GM12878 (cell line): ENCODE results near the gene RAB35. TPM values are rescaled to one million over a fixed set of nuclear protein-coding genes. Genes with fewer than 3 reads are reported as not detected.

Experiments
- CBX3 ChIP-seq: fragments of 200-600 bp; sonication (generic); IDR thresholded peaks from 2 replicates; pipeline ENCODE4 v1.6.1; 2016; ENCODE audit warnings: low read depth, borderline replicate concordance
- DPF2 ChIP-seq: fragments of 450-650 bp; IDR thresholded peaks from 2 replicates; pipeline ENCODE4 v1.6.1; 2017; ENCODE audit warnings: mild to moderate bottlenecking
- IKZF1 ChIP-seq: fragments of 450-650 bp; conservative IDR thresholded peaks from 2 replicates; pipeline ENCODE4 v1.6.1; 2017; ENCODE audit warnings: antibody characterized with exemption, mild to moderate bottlenecking
- IKZF2 ChIP-seq, 2 experiments: fragments of 450-650 bp; IDR thresholded peaks; 2 replicates each; pipeline ENCODE4 v1.6.1; 2017; ENCODE audit warnings: mild to moderate bottlenecking in 2 of 2, moderate library complexity in 2 of 2
- IRF4 ChIP-seq: IDR thresholded peaks from 2 replicates; pipeline ENCODE4 v1.6.1; 2011; ENCODE audit warnings: low read depth, low read length
- MEF2B ChIP-seq: fragments of 450-650 bp; IDR thresholded peaks from 2 replicates; pipeline ENCODE4 v1.6.1; 2018; ENCODE audit warnings: mild to moderate bottlenecking, moderate library complexity; ENCODE audit not compliant: partially characterized antibody, poor library complexity, severe bottlenecking
- MYB ChIP-seq: fragments of 150-350 bp; IDR thresholded peaks from 2 replicates; pipeline ENCODE4 v1.6.1; 2014; ENCODE audit warnings: mild to moderate bottlenecking, low read depth, low read length, borderline replicate concordance
- PAX8 ChIP-seq: fragments of 450-650 bp; IDR thresholded peaks from 2 replicates; pipeline ENCODE4 v1.6.1; 2017; ENCODE audit warnings: mild to moderate bottlenecking, moderate library complexity
- RCOR1 ChIP-seq: conservative IDR thresholded peaks from 2 replicates; pipeline ENCODE4 v1.6.1; 2012; ENCODE audit warnings: low read depth, low read length, improper control_type of control experiment
- SMAD1 ChIP-seq: fragments of 450-650 bp; IDR thresholded peaks from 2 replicates; pipeline ENCODE4 v1.6.1; 2018; ENCODE audit warnings: mild to moderate bottlenecking, low read depth; ENCODE audit not compliant: partially characterized antibody
- SREBF1 ChIP-seq: IDR thresholded peaks from 2 replicates; pipeline ENCODE4 v1.6.1; 2012; ENCODE audit warnings: mild to moderate bottlenecking, low read length
- SUZ12 ChIP-seq: fragments of 200-600 bp; sonication (generic); IDR thresholded peaks from one replicate; pipeline ENCODE4 v1.6.1; 2018; ENCODE audit warnings: antibody characterized with exemption, mild to moderate bottlenecking; ENCODE audit not compliant: unreplicated experiment
- TCF3 ChIP-seq: IDR thresholded peaks from 2 replicates; pipeline ENCODE4 v1.6.1; 2012; ENCODE audit warnings: low read depth, mild to moderate bottlenecking, low read length, borderline replicate concordance; ENCODE audit not compliant: insufficient read depth
- ZNF207 ChIP-seq: fragments of 450-650 bp; IDR thresholded peaks from 2 replicates; pipeline ENCODE4 v1.6.1; 2014; ENCODE audit warnings: antibody characterized with exemption, mild to moderate bottlenecking, borderline replicate concordance
- polyA plus RNA-seq, 11 experiments: library from polyadenylated mRNA; depleted of rRNA in 4 of 11; unstranded in 6 of 11; stranded (reverse) in 5 of 11; fragments of >200 nt; fragmentation: Nextera tagmentation in 4 of 11; fragmentation: Illumina TruSeq in 1 of 11; extraction: Ambion mirVana in 4 of 11; extraction: Trizol in 1 of 11; gene quantifications; 1 replicate in 1 of 11; 2 replicates in 10 of 11; pipeline versions ENCODE4 v1.2.1 to v1.2.3, GENCODE V29; 2011 to 2016; ENCODE audit warnings: inconsistent platforms in 2 of 11, missing spikeins in 2 of 11, low read depth in 1 of 11
- total RNA-seq, 4 experiments: library from RNA; depleted of rRNA in 3 of 4; stranded (reverse); fragments of >200 nt in 3 of 4; fragmentation: Illumina TruSeq in 1 of 4; extraction: Trizol in 1 of 4; gene quantifications; 2 replicates each; pipeline versions ENCODE4 v1.2.1 to v1.2.3, GENCODE V29; 2013 to 2021
- TF ChIP-seq, protein P1 (sequence below): fragments of 450-650 bp; IDR thresholded peaks from 2 replicates; pipeline ENCODE4 v1.6.1; 2017; ENCODE audit warnings: mild to moderate bottlenecking, moderate library complexity
- TF ChIP-seq, protein P2 (sequence below): fragments of 450-650 bp; IDR thresholded peaks from 2 replicates; pipeline ENCODE4 v1.6.1; 2017; ENCODE audit warnings: mild to moderate bottlenecking, moderate library complexity
- TF ChIP-seq, protein P3 (sequence below): IDR thresholded peaks from 2 replicates; pipeline ENCODE4 v1.6.1; 2011; ENCODE audit warnings: mild to moderate bottlenecking, low read depth, low read length, moderate library complexity; ENCODE audit not compliant: insufficient replicate concordance
- TF ChIP-seq, protein P4 (sequence below): fragments of 450-650 bp; IDR thresholded peaks from 2 replicates; pipeline ENCODE4 v1.6.1; 2016; ENCODE audit warnings: mild to moderate bottlenecking

The RAB35 gene
- total and polyA plus RNA-seq, 10 of the 15 experiments (the other 5 are each of a cell fraction or from before 2014, with no cell fraction given), result 0.76 to 99.2 (median 43.8) TPM

DNA sequence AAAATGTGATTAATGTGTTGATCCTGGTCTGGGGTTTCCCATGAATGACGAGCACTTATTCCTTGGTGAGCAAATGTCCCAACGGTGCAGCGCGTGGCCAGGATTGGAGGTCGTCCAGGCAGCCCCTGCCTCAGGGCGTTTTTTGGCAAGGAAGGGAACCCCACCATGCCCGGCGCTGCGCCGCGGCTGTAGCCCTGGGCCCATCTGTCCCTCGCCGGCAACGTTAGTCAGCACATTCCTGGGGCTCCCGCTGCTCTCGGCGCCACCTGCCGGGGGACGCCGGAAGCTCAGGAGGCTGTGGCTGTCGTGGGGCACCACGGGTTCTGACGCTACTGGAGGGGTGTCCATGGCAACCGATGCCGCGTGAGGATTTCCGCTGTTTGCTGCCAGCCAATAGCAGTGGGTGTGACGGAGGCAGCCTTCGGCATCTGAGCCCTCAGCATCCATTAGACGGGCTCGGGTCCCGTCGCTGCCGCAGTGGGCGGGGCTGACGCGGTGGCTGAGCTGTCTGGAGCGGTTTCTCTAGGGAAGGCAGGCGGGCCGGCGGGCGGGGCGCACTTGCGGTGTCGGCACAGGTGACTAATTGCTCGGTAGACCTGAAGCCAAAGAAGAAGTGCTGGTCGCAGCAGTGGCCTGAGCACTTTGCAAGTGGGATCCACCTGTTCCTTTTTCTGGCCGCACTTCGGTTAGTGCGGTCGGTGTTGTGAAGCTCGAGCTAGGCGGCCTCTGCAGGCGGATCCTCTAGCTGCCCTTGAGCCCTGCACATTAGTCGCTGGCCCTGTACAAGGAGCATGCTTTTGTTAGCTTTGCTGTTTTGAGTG, 29.5 kb downstream of the RAB35 start (continued):
- TF ChIP-seq ZNF207, result peak; percentile 78; the same call in 1 of the 2 replicates
- TF ChIP-seq, protein P1, sequence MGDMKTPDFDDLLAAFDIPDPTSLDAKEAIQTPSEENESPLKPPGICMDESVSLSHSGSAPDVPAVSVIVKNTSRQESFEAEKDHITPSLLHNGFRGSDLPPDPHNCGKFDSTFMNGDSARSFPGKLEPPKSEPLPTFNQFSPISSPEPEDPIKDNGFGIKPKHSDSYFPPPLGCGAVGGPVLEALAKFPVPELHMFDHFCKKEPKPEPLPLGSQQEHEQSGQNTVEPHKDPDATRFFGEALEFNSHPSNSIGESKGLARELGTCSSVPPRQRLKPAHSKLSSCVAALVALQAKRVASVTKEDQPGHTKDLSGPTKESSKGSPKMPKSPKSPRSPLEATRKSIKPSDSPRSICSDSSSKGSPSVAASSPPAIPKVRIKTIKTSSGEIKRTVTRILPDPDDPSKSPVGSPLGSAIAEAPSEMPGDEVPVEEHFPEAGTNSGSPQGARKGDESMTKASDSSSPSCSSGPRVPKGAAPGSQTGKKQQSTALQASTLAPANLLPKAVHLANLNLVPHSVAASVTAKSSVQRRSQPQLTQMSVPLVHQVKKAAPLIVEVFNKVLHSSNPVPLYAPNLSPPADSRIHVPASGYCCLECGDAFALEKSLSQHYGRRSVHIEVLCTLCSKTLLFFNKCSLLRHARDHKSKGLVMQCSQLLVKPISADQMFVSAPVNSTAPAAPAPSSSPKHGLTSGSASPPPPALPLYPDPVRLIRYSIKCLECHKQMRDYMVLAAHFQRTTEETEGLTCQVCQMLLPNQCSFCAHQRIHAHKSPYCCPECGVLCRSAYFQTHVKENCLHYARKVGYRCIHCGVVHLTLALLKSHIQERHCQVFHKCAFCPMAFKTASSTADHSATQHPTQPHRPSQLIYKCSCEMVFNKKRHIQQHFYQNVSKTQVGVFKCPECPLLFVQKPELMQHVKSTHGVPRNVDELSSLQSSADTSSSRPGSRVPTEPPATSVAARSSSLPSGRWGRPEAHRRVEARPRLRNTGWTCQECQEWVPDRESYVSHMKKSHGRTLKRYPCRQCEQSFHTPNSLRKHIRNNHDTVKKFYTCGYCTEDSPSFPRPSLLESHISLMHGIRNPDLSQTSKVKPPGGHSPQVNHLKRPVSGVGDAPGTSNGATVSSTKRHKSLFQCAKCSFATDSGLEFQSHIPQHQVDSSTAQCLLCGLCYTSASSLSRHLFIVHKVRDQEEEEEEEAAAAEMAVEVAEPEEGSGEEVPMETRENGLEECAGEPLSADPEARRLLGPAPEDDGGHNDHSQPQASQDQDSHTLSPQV, result peak; percentile 76; the same call in 1 of the 2 replicates
- TF ChIP-seq SMAD1, result no peak
- TF ChIP-seq IKZF1, result peak; percentile 88
- TF ChIP-seq, protein P2, sequence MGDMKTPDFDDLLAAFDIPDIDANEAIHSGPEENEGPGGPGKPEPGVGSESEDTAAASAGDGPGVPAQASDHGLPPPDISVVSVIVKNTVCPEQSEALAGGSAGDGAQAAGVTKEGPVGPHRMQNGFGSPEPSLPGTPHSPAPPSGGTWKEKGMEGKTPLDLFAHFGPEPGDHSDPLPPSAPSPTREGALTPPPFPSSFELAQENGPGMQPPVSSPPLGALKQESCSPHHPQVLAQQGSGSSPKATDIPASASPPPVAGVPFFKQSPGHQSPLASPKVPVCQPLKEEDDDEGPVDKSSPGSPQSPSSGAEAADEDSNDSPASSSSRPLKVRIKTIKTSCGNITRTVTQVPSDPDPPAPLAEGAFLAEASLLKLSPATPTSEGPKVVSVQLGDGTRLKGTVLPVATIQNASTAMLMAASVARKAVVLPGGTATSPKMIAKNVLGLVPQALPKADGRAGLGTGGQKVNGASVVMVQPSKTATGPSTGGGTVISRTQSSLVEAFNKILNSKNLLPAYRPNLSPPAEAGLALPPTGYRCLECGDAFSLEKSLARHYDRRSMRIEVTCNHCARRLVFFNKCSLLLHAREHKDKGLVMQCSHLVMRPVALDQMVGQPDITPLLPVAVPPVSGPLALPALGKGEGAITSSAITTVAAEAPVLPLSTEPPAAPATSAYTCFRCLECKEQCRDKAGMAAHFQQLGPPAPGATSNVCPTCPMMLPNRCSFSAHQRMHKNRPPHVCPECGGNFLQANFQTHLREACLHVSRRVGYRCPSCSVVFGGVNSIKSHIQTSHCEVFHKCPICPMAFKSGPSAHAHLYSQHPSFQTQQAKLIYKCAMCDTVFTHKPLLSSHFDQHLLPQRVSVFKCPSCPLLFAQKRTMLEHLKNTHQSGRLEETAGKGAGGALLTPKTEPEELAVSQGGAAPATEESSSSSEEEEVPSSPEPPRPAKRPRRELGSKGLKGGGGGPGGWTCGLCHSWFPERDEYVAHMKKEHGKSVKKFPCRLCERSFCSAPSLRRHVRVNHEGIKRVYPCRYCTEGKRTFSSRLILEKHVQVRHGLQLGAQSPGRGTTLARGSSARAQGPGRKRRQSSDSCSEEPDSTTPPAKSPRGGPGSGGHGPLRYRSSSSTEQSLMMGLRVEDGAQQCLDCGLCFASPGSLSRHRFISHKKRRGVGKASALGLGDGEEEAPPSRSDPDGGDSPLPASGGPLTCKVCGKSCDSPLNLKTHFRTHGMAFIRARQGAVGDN, result peak; percentile 31; the same call in 1 of the 2 replicates
- no peak for TF ChIP-seq TCF3
- peak; percentile 65; the same call in 1 of the 2 replicates for TF ChIP-seq IRF4
- TF ChIP-seq CBX3, result no peak
- TF ChIP-seq MEF2B, result peak; percentile 76
- peak; percentile 55; the same call in 1 of the 2 replicates for TF ChIP-seq SREBF1
- peak; percentile 69; the same call in 1 of the 2 replicates for TF ChIP-seq DPF2
- TF ChIP-seq RCOR1, result peak; percentile 41; the same call in 1 of the 2 replicates
- TF ChIP-seq IKZF2 (IDR thresholded peaks at IDR 0.05), result peak; percentile 47 to 55; a peak in 2 of 4 replicates
- no peak for TF ChIP-seq PAX8
- TF ChIP-seq, protein P3, sequence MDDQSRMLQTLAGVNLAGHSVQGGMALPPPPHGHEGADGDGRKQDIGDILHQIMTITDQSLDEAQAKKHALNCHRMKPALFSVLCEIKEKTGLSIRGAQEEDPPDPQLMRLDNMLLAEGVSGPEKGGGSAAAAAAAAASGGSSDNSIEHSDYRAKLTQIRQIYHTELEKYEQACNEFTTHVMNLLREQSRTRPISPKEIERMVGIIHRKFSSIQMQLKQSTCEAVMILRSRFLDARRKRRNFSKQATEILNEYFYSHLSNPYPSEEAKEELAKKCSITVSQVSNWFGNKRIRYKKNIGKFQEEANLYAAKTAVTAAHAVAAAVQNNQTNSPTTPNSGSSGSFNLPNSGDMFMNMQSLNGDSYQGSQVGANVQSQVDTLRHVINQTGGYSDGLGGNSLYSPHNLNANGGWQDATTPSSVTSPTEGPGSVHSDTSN, result no peak
- TF ChIP-seq MYB, result no peak
- TF ChIP-seq, protein P4, sequence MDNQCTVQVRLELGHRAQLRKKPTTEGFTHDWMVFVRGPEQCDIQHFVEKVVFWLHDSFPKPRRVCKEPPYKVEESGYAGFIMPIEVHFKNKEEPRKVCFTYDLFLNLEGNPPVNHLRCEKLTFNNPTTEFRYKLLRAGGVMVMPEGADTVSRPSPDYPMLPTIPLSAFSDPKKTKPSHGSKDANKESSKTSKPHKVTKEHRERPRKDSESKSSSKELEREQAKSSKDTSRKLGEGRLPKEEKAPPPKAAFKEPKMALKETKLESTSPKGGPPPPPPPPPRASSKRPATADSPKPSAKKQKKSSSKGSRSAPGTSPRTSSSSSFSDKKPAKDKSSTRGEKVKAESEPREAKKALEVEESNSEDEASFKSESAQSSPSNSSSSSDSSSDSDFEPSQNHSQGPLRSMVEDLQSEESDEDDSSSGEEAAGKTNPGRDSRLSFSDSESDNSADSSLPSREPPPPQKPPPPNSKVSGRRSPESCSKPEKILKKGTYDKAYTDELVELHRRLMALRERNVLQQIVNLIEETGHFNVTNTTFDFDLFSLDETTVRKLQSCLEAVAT, result peak; percentile 27; the same call in 1 of the 2 replicates
- TF ChIP-seq SUZ12, result no peak
